GM10248 (cell line): Measurements from ENCODE around the gene PRRC2A.

Experiments
- CTCF ChIA-PET: fragments of 300-600 bp; sonication (Branson Sonifier 250); formaldehyde crosslinking; extraction: SDS; loops from one replicate; lab custom pipeline; 2021; ENCODE audit warnings: antibody characterized with exemption; lab: Yijun Ruan, JAX
- POLR2A ChIA-PET: fragments of 350-650 bp; sonication (Branson Sonifier 250); formaldehyde crosslinking; extraction: SDS; loops from one replicate; lab custom pipeline; 2020; ENCODE audit warnings: antibody characterized with exemption; lab: Yijun Ruan, JAX
- DNase-seq: peaks from one replicate; pipeline ENCODE4 v3.0.0; 2012; ENCODE audit errors: extremely low spot score
- CTCF ChIP-seq: IDR thresholded peaks from 2 replicates; pipeline ENCODE4 v1.5.1; 2012; ENCODE audit warnings: mild to moderate bottlenecking, low read depth; ENCODE audit errors: extremely low read depth, missing control alignments, control extremely low read depth

PRRC2A gene

GRCh38 chr6:31639449-31639861, 18.9 kb downstream of the PRRC2A start:
- no peak for TF ChIP-seq CTCF
- ChIA-PET POLR2A (interaction anchor here (1.0 to 1.8 kb wide), 4 partner anchors 10 to 64 kb away, joined by 4 to 6 read pairs (median 5); partner anchors contain the start of gene TNF), CTCF (interaction anchor here (1.1 to 3.7 kb wide), 7 partner anchors 10 to 130 kb away, joined by 3 to 15 read pairs (median 5); partner anchors contain the start of gene BAG6)
- no peak for DNase-seq

GRCh38 chr6:31640612-31641011, 20.1 kb downstream of the PRRC2A start:
- no peak for DNase-seq
- ChIA-PET CTCF (interaction anchor here (1.0 to 3.7 kb wide), 6 partner anchors 11 to 55 kb away, joined by 3 to 15 read pairs (median 4); partner anchors contain the start of genes BAG6 and LST1), POLR2A (interaction anchor here (0.6 to 1.1 kb wide), 3 partner anchors 11 to 20 kb away, joined by 3 to 6 read pairs (median 5); partner anchors contain the start of gene C6orf47)
- TF ChIP-seq CTCF, result no peak

- TF ChIP-seq CTCF, result no peak
- ChIA-PET POLR2A (no interaction called here), CTCF (interaction anchor here (0.8 to 3.7 kb wide), 3 partner anchors 44 to 90 kb away, joined by 3 to 15 read pairs (median 3); partner anchors contain the start of gene LST1)
- DNase-seq, result no peak
Observed at GRCh38 chr6:31641370-31641769, 20.9 kb downstream of the PRRC2A start.

- CTCF ChIA-PET, result interaction anchor here (1.1 to 1.6 kb wide), 5 partner anchors 9 to 87 kb away, joined by 3 to 6 read pairs (median 4); partner anchors contain the start of gene BAG6
- POLR2A ChIA-PET, result interaction anchor here (0.6 to 2.5 kb wide), 5 partner anchors 9 to 916 kb away, joined by 3 to 8 read pairs (median 4); no protein-coding TSS in a partner anchor
- no peak for DNase-seq
- TF ChIP-seq CTCF, result no peak
Observed at GRCh38 chr6:31642798-31643570, 22.5 kb downstream of the PRRC2A start.

- CTCF ChIA-PET, result interaction anchor here (1.0 to 1.6 kb wide), 8 partner anchors 9 to 88 kb away, joined by 3 to 6 read pairs (median 4); partner anchors contain the start of gene BAG6
- no peak for DNase-seq
- POLR2A ChIA-PET, result interaction anchor here (0.6 to 2.5 kb wide), 5 partner anchors 8 to 917 kb away, joined by 3 to 8 read pairs (median 4); no protein-coding TSS in a partner anchor
- no peak for TF ChIP-seq CTCF
Observed at GRCh38 chr6:31643818-31644454, 23.4 kb downstream of the PRRC2A start.

- DNase-seq, result no peak
- POLR2A ChIA-PET, result no interaction called here
- no peak for TF ChIP-seq CTCF
- CTCF ChIA-PET, result interaction anchor here (1.3 to 1.6 kb wide), 3 partner anchors 10 to 18 kb away, joined by 3 to 5 read pairs (median 4); no protein-coding TSS in a partner anchor
Observed at GRCh38 chr6:31645325-31645724, 24.8 kb downstream of the PRRC2A start.
